ENCODE measurements around the gene MAML2. TPM values are rescaled to one million over a fixed set of nuclear protein-coding genes. Genes with fewer than 3 reads are reported as not detected.
A peak's percentile ranks its signal among the peaks of the same experiment; 100 is the strongest.

Gene MAML2
- polyA plus RNA-seq, 12 donors = 4.5 to 17.5 (median 5.7) TPM; not detected in 1

DNA sequence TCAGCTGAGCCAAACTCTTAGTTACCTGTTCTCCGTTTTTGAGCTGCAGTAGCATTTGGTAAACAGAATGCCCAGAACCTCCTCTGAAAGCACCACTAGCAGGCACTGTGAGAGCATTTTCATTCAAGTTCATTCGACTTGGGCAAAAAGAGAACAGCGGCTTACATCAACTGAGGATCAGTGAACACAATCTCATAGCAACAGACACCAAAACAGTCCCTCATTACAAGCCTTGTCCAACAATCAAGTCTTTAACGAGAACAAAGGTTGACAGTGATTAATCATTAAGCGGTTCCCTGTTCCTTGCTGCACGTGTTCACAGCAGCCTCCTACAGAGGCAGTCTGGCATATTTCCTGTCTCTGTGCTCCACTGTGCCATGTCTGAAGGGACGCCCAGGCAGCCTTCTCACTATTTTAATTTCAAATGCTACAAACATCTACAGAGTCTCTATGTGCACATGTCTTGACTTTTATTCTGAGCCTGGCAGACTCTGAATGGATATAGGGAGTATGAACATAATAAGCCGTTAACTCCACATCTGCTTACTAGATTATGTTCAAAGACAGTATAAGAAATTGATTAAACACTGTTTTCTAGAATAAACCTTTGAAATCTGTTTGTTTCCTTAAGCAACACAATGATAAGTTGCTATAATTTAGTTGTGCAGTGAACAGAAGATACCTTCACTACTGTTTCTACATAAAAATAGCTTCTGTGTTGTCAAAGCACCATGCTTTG is 330.7 kb downstream of the MAML2 start:
- peak; percentile 59 for DNase-seq

DNA sequence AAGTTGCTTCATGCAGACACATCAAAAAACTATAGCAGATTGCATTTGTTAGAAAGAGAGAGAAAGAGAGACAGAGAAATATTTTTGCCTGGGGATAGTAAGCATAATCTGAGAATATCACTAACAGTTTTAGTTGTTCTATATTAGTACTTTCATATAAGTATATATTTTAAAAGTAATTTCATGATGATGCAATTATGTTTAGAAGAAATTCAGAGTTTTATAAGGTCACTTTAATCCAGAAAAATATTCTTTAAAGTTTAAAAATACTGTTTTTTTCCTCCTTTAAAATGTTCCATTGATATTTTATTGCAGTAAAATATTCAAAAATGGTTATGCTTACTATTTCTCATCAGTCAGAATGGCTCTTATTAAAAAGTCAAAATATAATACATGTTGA is 332.3 kb downstream of the MAML2 start:
- no peak for DNase-seq

DNA sequence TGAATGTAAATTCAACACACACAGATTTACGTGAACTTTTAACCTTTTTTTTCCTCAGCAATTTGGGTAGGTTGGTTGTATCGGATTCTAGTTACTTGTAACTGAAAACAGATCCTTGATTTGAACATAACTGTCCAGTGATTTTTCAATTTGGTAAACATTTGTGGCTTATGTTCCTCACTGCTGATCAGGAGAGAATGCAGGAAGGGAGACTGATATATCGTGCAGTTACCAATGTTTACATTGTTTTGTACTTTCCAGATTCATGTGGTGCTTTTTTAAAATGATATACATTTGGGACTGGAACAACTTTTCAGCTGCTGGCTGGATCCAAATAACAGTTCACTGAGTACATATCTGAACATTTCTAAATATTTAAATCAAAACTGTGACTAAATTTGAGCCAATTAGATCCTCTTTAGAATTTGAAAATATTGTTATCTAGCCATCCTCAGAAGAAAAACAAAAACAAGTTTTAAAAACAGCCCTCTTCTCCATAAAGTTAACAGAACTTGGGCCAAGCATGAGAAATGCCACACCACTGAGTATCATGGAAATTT is 334.8 kb downstream of the MAML2 start:
- no peak for DNase-seq

DNA sequence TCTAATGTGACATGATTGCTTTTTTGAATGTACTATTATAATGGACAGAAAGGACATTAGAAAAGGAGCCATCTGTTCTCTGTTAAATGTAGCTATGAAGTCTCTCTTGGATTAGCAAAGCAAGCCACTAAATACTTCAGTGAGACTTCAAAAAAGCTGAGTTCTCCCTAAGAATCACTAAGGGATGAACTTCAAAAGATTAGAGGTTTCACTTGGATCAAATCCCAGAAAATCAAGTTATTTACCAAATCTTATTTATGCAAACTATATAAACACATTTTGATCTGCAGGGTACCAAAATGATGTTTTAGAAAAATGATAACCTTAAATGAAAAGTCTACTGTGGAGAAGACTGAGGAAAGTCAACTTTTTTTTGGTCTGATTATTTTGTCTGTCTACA is 337.0 kb downstream of the MAML2 start:
- no peak for DNase-seq

DNA sequence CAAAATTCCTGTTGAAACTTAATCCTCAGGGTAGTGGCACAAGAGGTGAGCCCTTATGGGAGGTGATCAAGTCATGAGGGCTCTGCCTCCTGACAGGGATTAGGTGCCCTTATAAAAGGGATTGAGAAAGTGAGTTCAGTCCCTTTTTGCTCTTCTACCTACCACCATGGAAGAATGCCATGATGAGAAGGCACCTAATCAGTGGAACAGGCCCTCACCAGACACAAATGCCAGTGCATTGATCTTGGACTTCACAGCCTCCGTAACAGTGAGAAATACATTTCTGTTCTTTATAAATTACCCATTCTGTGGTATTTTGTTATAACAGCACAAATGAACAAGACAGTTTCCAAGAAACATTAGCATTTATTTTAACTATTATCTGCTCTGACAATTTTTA is 338.1 kb downstream of the MAML2 start:
- DNase-seq = no peak

DNA sequence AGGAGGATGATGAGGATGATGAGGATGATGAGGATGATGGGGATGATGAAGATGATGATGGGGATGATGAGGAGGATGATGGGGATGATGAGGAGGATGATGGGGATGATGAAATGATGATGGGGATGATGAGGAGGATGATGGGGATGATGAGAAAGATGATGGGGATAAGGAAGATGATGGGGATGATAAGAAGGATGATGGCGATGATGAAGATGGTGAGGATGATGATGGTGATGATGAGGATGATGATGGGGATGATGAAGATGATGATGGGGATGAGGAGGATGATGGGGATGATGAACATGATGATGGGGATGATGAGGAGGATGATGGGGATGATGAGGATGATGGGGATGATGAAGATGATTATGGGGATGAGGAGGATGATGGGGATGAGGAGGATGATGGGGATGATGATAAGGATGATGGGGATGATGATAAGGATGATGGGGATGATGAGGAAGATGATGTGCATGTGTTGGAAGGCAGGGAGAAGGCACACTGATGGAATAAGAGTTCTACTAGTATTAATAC is 340.2 kb downstream of the MAML2 start:
- no peak for DNase-seq

DNA sequence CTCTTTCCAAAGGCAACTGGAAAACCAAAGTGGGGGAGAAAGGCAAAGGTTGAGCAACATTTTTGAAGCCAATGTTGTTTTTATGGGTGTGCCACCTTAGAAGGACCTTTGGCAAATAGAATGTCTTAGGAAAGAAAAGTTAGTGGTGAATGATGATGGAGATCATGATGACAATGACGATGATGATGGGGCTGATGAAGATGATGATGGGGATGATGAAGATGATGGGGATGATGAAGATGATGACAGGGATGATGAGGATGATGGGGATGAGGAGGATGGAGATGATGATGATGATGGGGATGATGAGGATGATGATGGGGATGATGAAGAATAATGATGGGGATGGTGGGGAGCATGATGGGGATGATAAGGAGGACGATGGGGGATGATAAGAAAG is 340.7 kb downstream of the MAML2 start:
- DNase-seq = no peak

DNA sequence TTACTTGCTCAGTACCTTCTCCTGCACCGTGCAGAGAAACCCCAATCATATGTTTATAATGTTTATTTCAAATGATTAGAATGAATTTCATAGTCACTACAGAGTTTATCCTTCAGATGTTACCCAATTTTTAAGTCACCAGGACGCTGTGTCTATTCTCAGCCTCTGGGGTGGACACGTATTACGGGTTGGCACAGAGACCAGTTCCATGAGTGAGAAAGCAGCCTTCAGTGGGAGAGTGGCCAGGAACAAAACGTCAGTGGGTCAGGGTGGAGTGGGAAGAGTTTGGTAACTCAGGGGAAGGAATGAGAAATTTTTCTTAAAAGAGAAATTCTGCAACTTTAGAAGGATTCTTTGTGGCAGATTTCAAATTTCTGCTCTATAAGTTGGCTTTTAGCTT is 342.0 kb downstream of the MAML2 start:
- peak; percentile 75 for DNase-seq

DNA sequence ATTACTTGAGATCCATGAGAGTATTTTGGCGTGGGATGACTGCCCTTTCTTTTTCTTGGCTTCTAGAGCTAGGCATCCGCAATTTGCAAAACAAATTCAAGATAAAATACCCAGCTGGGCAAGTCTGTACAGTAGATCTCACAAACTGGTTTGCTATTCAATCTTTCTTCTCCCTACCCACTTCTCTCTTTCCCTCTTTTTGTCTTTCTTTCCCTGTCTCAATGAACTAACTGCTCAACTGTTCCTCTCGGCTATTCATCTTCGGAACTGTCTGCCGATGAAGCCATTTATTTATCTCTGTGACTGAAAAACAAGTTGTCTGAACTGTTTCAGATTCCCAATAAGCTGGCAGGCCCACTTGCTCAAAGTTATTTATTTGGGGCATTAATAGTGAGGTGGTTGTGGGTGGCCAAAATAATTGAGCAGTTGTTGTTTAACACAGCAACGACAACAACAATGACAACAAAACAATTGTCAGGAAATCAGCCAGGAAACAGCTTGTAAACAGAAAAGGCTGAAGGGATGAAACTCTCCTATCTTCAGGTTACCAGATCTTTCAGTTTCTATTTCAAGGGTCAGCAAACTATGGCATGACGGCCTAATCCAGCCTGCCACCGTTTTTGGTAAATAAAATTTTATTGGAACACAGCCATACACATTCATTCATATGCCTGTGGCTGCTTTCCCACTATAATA is 343.1 kb downstream of the MAML2 start:
- DNase-seq = no peak

DNA sequence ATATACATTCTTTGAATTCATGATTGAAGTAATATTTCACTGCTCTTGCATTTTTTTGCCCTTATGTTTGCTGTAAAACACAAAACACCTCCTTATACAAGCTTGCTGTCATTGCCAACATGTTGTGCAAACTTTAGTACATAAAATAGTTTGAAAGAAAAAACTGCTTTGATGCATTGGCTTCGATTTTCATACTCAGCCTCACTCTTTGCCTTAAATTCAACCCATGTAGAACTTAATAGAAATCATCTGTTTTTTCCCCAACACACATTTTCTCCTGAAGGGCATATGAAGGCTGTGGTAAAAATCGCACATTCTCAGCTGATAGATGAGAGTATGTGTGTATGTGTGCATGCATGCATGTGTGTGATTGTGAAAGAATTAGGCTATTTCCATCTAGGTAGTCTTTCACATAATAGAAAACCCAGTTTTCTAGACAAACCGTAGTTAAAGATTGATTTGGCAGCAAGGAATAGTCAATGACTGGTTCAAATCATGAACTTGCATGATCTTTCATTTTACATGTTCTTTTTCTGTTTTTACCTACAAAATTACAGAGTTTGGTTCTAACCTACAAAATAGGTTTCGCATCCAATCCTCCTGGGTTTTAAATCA is 346.3 kb downstream of the MAML2 start:
- DNase-seq = no peak

DNA sequence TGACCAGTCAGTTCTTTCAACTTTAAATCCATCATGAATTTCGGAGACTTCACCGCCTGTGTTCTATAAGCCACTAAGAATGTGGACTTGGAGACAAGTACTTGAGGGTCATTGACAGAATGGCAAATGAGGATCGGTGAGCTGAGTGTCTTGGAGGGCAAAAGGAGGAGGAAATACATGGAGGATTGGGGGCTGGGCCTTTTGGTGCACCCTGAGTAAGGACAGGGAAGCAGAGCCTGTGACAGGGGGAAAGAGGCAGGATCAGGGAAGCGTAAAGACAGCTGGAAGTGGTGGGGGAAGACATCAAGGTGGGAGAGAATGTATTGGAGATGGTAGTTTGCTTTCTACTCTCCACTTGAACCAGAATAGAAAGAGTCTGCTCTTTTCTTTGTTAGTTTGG is 348.7 kb downstream of the MAML2 start:
- DNase-seq = no peak

DNA sequence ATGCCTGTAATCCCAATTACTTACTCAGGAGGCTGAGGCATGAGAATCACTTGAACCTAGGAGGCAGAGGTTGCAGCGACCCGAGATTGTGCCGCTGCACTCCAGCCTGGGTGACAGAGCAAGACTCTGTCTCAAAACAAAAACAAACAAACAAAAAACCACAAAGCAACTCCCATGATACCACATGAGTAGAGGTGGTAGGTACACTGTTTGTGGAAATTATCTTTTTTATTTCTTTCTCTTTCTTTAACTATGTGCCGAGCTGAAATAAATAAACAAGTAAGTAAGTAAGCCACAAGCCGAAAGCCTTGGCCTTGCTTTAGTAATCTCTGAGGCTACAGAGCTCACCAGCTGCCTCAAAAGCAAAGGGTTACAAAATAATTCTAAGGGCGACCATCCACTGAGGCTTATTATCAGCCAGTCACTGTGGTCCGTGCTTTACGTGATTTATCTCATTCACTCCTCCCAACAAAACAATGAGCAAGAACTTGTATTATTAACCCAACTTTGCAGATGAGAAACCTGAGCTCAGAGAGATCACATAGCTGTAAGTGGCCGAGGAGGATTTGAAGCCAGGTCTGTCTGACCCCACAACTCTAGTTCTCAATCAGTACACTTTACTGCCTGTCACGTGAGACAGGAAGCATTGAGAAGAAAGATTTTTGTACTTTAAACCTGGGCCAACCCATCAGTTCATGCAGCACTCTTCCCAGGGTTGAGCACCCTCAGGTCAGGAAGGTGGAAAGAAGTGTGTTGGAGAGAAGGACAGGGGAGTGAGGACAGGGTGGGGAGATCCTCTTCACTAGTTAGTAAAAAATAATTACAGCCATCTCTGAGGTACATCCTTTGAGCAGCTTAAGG is 349.3 kb downstream of the MAML2 start:
- no peak for DNase-seq

DNA sequence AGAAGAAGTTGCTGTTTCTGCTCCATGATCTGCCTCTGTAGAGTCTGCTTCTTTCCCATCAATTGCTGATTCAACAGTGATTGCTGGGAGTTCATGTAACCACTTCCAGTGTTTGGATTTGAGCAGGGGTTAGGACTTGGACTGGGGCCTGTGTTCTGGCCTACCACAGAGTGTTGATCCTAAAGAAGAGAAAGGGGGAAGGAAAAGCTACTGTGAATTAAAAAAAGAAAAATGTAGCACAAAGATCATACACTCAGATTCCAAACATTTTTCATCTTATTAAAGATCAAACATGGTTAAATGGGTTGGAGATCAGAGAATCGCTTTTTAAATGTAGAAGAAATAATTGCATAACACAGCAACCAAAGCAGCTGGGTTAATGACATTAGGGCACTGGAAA is 351.4 kb downstream of the MAML2 start:
- no peak for DNase-seq

DNA sequence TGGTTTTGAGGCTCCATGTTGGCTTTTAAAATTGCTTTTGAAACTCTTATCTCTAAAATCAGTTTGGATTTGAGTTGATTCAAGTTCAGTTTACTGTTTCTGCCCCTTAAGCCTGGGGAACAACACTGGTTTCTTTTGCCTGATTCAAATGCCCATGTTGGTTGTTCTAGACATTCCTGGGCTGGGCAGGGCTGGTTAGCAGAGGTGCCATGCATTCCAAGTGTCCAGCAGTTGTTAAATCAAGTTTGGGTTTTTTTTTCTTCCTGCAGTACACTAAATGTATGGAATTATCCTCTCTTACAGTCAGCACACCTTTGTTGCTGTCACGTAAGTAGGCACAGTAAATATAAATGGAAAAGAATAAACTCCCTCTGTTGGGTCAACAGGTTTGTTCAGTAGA is 351.9 kb downstream of the MAML2 start:
- DNase-seq = no peak

DNA sequence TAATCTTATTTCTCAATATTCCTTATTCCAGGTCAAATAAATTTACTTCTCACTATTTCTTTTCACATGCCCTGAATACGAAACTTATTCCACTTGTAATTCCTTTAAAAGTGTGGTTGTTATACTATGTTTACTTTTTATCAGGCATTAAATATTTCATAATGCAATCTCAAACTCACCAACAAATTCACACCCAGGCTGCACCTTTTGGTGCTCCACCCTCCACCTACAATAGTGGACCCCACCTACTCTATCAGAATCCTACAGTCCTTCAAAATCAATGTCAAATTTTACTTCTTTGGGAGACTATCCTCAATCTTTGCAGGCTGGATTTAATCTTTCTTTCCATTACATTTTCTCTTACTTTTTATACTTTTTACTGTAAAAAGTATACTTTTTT is 353.2 kb downstream of the MAML2 start:
- no peak for DNase-seq

DNA sequence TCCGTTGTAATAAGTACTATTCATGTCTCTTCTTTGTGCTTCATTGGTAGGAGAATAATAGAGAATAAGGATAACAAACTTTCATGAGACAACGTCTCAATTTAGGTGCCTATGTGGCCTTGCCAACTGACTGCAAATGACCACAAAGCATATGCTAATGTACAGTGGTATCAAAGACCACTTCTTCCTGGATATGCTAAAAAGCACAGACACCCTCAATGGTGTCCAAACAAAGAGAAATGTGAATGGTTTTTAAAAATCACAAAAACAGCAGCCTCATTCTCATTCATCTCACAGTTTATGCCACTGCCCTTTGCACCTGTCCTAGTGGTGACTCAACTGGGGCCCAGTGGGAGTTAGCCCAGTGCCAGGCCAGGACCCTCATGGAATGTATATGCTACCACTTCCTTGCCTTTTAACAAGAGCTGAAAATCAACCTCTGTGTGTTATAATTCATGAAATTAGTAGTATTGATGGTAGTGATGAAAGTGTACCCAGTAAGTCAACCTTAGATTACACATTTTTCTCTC is 353.9 kb downstream of the MAML2 start:
- DNase-seq = no peak

DNA sequence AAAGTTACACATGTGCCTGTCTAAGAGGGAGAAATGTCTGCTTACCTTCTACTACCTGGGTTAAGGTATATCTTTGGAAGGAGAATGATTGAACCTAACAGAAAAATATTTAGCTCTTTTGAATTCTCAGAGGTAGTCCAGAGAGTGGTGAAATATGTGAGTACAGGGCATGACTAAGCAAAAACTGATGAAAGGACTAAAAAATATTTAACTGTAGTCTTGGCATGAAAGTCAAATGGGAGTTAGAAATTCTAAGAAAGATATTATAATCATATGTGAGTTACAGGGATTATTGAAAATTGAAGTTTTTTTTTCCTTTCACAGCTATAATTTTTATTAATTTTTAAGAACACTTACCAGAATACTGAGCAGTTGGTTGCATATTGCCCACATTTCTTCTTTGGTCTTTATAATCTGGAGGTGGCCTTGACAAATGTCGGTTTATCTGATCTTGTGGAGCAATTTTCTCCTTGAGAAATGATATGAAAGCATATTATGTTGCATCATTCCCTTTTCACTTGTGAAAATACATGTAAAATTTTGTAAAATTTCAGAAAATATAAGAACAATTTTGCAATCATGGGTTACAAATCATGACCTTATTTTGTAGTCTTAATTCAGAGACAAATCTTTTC is 357.7 kb downstream of the MAML2 start:
- no peak for DNase-seq

DNA sequence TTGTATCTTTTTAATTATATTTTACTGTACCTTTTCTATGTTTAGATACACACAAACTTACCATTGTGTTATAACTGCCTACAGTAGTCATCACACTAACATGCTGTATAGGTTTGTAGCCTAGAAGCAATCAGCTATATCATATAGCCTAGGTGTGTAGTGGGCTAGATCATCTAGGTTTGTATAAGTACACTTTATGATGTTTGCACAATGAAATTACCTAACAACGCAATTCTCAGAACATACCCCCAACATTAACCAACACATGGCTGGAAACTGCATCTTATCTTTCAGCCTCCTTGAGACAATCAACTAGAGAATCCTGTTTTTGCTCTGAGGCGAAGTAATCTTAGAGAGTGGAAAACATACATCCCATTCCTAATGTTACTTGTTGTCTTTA is 358.9 kb downstream of the MAML2 start:
- DNase-seq = no peak

DNA sequence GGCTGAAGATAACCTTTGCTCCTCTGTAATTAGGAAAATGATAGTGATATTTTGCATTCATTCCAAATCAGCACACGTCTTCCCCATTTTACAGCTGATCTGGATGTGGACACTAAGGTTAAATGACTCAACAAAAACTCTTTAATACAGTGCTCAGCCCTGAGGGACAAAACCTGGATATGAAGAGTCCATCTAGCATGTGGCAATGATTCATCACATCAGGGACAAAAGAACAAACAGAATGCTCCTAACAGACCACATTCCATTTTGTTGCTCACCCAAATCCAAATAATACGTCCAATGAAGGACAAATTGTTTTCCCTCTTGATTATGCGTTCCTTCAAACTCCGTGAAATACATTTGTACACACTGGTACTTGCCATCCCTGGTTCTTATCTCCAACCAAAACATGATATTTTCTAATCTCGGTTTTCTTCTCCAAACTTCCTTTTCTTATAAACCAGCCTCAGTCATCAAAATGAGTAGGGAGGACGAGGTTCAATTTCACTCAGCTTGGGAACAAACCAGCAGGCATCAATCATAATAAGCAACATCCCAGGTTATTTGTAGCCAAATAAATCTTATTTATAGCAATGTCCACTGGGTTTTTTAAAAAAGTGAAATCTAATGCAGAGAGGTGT is 365.3 kb downstream of the MAML2 start:
- DNase-seq = no peak

DNA sequence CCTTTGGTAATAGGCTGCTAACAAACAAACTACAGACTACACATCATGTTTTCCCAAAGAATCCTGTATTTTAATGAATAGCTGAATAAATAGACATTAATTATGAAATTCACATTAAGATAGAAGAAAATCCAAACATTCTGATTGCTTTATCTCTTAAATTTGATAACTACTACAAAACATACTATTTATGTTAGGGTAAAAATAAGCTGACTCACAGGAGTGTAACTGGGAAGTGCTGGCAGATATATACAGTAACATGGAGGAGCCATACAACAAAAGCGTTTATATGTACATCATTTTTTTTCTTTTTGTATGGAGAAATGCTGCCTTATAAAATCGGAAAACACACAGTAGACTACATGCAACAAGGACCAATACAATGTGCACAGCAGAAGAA is 366.4 kb downstream of the MAML2 start:
- no peak for DNase-seq

All from muscle of arm (tissue), 12 donors.